Measurements from ENCODE around the gene KCND1. TPM values are rescaled to one million over a fixed set of nuclear protein-coding genes. Genes with fewer than 3 reads are reported as not detected.
A peak's percentile ranks its signal among the peaks of the same experiment; 100 is the strongest.

KCND1 gene
- total and polyA plus RNA-seq, 2 experiments from 2014 or later, result 2.7 to 5.6 TPM

- H3K4me2 ChIP-seq, result peak overlapping the region; percentile 79
- no peaks in the 10 kb centered on the region for H3K9me2 ChIP-seq (ENCODE audit: insufficient read depth)
- H2AFZ ChIP-seq, result no peak overlapping the region
- ATAC-seq (peak; percentile 33), DNase-seq (ENCODE audit: low spot score) (peak; percentile 89)
- Mint-ChIP-seq H3K27ac (peak overlapping the region; percentile 95), H3K36me3 (ENCODE audit: low read depth) (peaks cover 68% of the 10 kb centered on the region), H3K4me3 (peak overlapping the region; percentile 98), H3K27me3 (ENCODE audit: insufficient read depth, low read depth, poor library complexity) (peaks cover 18% of the 10 kb centered on the region), H3K9me3 (peaks cover 7% of the 10 kb centered on the region), H3K4me1 (peaks cover 47% of the 10 kb centered on the region)
- peaks cover 37% of the 10 kb centered on the region; the same call in 1 of the 2 replicates for H3K4me1 ChIP-seq (ENCODE audit: insufficient read depth)
- H3K79me2 ChIP-seq (replicated peaks; ENCODE audit: insufficient read depth), result peaks cover 56% of the 10 kb centered on the region
- peak overlapping the region; percentile 87 for H3K4me3 ChIP-seq
- H4K20me1 ChIP-seq (replicated peaks; ENCODE audit: insufficient read depth), result peaks cover 13% of the 10 kb centered on the region
- no peaks in the 10 kb centered on the region for H3K27me3 ChIP-seq (ENCODE audit: insufficient read depth)
- H3K27ac ChIP-seq (ENCODE audit: low read depth), result peak overlapping the region; percentile 72
- TF ChIP-seq NANOG (IDR thresholded peaks at IDR 0.05; ENCODE audit: borderline replicate concordance) (no peak), CTCF (conservative IDR thresholded peaks at IDR 0.05; ENCODE audit: low read depth in 2 of 2) (peak; percentile 63 to 72)
- H3F3A ChIP-seq (replicated peaks; ENCODE audit: low read depth), result peaks cover 43% of the 10 kb centered on the region
- peaks cover 34% of the 10 kb centered on the region; the same call in 1 of the 2 replicates for H3K36me3 ChIP-seq (ENCODE audit: insufficient read depth)
These were observed 54.3 kb downstream of the KCND1 start for GRCh38 chrX:48917139-48918001.

- peaks cover 66% of the 10 kb centered on the region for H3K36me3 Mint-ChIP-seq (ENCODE audit: low read depth)
- peaks cover 10% of the 10 kb centered on the region for H3K9me3 Mint-ChIP-seq
- DNase-seq (ENCODE audit: low spot score) (no peak), ATAC-seq (no peak)
- peak overlapping the region; percentile 98 for H3K4me3 Mint-ChIP-seq
- H2AFZ ChIP-seq, result no peak overlapping the region
- peaks cover 13% of the 10 kb centered on the region for H4K20me1 ChIP-seq (replicated peaks; ENCODE audit: insufficient read depth)
- peaks cover 39% of the 10 kb centered on the region for H3F3A ChIP-seq (replicated peaks; ENCODE audit: low read depth)
- H3K4me3 ChIP-seq, result peak overlapping the region; percentile 87; the same call in 1 of the 2 replicates
- H3K4me1 ChIP-seq (ENCODE audit: insufficient read depth), result peaks cover 19% of the 10 kb centered on the region; the same call in 1 of the 2 replicates
- H3K9me2 ChIP-seq (ENCODE audit: insufficient read depth), result no peaks in the 10 kb centered on the region
- H3K4me1 Mint-ChIP-seq, result peaks cover 38% of the 10 kb centered on the region
- 0 out of 2 replicates have a peak overlapping the region, but pooled peaks have one; percentile 66 for H3K27ac ChIP-seq (ENCODE audit: low read depth)
- TF ChIP-seq ETS1 (IDR thresholded peaks at IDR 0.05) (no peak), POLR2AphosphoS5 (IDR thresholded peaks at IDR 0.05; ENCODE audit: low read depth) (peak; percentile 33; the same call in 1 of the 2 replicates)
- H3K27ac Mint-ChIP-seq, result no peak overlapping the region
- H3K27me3 Mint-ChIP-seq (ENCODE audit: insufficient read depth, low read depth, poor library complexity), result peaks cover 28% of the 10 kb centered on the region
- peaks cover 58% of the 10 kb centered on the region for H3K79me2 ChIP-seq (replicated peaks; ENCODE audit: insufficient read depth)
- peaks cover 34% of the 10 kb centered on the region; the same call in 1 of the 2 replicates for H3K36me3 ChIP-seq (ENCODE audit: insufficient read depth)
- peak overlapping the region; percentile 79 for H3K4me2 ChIP-seq
- no peaks in the 10 kb centered on the region for H3K27me3 ChIP-seq (ENCODE audit: insufficient read depth)
These were observed 56.8 kb downstream of the KCND1 start for GRCh38 chrX:48914593-48915493.
